HG03469 (cell line): ENCODE data around the gene PKMYT1.
"Not testable (repeated sequence)": the region's sequence is repeated elsewhere in the genome, so short reads cannot be mapped to it uniquely, and the experiment has no call there.

Experiments
- ATAC-seq: cut with Tn5 transposase; IDR thresholded peaks from one replicate; pipeline ENCODE4 v1.9.1; 2021; ENCODE audit warnings: mild to moderate bottlenecking, moderate library complexity, moderate number of reproducible peaks; ENCODE audit not compliant: unreplicated experiment

Gene PKMYT1

GRCh38 chr16:2963074-2963722 is 17.0 kb downstream of the PKMYT1 start:
- ATAC-seq, result no peak

GRCh38 chr16:2962334-2963073 is 17.7 kb downstream of the PKMYT1 start:
- no peak for ATAC-seq

GRCh38 chr16:2960183-2961010 is 19.8 kb downstream of the PKMYT1 start:
- ATAC-seq, result no peak

DNA sequence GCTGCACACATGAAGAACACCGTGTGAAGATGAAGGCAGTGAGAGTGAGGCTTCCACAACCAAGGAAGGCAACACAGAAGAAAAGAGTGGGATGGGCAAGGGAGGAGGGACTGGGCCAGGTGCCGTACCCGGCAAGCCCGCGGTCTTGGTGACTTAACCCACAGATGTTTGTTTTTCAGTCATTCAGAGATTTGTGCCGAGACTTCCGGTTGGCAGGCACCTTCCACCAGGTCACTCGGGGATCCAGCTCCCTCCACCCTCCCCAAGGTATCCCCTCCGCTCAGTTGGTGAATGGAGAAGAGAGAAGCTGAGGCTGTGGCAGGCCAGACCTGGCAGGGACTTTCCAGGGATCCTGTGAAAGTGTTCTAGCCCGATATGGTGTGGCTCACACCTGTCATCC is 21.0 kb downstream of the PKMYT1 start:
- ATAC-seq, result no peak

DNA sequence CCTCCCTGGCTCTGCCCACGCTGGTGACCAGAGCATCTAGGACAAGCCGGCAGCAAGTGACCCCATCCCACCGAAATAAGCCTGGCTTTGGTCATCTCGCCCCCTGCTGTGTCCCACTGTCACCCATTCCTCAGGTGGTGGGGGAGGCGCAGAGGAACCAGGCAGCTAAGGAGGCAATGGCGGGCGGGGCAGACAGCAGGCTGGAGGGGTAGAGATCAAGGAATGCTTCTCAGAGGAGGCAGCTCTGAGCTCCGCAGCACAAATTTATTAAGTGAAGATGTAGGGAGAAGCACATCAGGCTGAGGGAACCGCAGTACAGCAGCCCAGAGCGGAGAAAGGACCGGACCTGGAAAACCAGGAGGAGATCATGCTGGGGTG is 23.7 kb downstream of the PKMYT1 start:
- no peak for ATAC-seq

DNA sequence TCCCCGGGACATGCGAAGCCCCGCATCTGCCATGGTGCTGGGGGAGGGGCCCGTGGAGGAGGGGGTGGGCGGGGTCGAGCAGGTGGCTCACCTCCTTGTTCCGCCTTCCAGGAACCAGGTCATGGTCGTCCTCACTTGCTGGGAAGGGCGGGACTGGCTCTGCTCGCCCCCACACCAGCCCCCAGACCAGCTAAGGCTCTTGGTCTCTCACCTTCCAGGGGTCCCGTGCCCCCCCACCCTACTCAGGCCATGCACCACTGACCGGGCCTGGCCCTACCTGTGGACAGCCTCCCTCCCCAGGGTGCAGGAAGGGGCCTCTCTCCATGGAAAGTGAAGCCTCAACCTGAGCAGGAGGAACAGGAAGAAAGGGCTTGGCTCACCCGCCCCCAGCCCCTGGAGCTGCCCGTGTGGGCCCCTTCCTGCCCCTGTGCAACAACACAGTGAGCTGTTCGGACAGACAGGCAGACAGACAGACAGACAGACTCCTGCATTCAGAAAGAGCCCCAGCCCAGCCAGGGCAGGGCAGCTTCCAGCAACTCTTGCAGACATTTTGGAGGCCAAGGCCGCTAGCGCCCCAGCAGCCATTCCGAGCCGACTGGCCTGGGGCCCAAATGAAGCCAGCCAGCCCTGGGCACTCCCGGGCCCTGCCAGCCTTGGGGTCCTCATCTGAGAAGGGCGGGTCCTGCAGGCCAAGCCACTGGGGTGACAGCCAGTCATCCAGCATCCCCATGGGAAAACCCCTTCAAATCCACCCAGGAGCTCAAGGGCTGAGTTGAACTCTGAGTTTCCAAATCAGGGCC is 24.3 kb downstream of the PKMYT1 start:
- no peak for ATAC-seq

DNA sequence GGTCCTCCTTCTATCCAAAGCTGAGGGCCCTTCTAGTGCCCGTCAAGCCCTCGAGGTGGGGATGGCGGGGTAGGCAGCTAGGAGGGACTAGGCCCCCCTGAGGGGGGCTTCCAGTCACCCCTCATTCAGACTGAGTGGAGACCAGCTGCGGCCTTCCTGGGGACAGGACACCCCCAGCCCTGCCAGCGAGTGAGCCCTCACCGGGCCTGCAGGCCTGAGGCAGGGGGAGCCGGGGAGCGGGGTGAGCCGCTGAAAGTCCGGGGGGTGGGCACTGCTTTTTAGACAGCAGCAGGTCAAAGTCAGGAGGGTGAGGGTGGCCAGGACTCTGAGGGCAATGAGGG is 24.8 kb downstream of the PKMYT1 start:
- ATAC-seq, result no peak

DNA sequence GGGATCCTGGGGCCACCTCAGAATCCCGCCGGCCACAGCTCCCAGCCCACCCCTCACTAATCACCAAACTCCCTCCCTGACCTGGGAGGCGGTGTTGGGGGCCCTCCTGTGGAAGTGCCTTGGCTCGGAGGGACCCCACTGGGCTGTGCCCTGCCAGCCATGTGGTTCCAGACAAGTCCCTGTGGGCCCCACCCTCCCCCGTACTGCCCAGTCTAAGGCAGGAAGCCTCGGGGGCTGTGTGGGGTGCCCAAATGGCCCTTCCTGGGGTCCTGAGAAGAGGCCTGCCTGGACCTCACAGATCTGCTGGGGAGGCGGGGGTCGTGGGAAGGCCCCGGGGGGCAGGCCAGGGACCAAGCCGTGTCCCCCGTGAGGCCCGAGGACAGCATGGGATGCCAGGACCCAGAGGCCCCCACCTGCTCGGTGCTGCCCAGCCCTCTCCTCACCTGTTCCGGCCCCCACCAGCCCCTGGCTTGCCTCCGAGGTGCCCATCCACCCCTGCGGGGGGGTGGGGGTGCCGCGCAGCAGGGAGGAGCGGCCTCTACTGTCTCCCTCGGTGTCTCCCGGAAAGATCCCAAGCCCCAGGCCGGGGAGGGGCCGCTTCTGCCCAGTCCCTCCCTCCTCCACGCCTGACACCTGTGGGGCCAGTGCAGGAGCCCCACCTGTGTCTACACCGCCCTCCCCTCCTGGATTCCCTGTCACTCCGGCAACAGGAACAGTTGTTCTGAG is 25.4 kb downstream of the PKMYT1 start:
- ATAC-seq, result no peak

DNA sequence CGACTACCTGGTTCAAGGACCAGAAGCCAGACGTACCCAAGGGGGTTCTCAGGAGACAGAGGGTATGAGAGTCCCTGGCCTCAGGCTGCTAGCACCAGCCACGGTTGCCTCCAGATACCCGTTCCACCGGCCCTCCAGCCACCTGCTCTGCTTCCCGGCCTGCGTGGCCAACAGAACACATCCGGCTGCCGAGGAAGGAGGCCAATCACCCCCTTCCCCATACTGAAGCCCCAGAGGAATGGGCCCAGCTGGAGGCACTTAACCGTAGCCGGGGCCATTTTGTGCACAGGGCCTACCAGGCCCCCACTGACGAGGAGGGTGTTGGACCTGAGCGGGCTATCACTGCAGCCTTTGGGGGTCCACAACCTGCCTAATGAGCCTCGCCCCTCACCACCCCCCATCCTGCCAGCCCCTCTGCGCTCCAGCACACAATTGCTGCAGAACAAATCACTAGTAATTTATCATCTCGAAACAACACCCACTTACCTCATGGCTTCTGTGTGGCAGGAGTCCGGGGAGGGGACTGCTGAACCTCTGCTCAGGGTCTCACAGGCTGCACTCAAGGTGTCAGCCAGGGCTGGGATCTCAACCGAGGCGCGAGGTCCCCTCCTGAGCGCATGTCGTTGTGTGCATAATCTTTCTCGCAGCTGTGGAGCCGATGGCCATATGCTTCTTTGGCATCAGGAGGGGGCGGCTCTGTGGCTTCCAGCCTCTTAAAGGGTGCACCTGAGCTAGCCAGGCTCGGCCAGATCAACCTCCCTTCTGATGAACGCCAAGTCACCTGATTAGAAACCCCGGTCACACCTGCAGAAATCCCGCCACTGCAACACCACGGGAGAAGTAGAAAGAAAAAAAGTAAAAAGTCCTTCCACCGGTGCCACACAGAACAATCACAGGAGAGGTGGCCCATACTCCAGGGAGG is 26.3 kb downstream of the PKMYT1 start:
- ATAC-seq, result no peak

- ATAC-seq, result no peak
Observed at GRCh38 chr16:2952679-2953078, 27.6 kb downstream of the PKMYT1 start.

GRCh38 chr16:2950773-2951172 is 29.5 kb downstream of the PKMYT1 start:
- ATAC-seq, result no peak

GRCh38 chr16:2950353-2950724 is 29.9 kb downstream of the PKMYT1 start:
- ATAC-seq, result no peak

GRCh38 chr16:2949705-2950352 is 30.4 kb downstream of the PKMYT1 start:
- ATAC-seq, result no peak

DNA sequence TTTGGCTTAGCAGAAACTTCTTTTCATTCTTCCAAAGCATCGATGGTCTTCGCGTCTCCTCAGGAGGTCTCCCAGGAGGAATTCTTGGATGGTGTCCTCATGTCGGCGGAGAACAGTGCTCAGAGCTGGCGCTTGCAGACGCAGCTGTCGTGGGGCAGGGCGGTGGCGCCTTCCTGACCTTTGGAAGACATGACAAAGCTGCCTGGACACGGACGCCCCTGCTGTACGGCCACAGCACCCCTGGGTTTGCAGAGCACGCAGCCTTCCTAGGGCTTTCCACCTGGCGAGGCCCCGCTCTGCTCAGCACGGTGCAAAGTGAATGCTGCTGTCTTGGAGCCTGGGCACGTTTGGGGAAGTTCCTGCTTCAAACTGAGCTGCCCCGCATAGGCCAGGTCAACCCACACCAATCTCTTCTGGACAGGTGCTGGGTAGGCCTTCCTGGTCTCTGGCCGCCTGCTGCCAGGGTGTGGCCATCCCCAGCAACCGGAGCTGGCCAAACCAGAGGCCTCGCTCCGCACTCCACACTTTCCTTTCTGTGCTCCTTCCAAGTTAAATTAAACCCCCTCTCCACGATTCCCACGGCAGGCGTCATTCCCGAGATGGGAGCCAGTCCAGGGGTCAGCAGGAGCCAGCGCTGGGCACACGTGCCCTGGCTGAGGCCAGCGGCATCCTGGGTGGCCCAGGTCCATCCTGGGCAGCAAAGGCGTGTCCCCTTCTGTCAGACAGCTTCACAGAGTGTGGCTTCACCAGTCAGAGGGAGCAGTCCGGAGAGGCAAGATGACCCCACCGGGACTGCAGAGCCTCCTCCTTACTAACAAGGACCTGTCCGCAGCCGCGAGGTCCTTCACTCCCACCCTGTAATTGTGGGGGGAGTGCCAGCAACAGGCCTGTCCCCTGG is 31.2 kb downstream of the PKMYT1 start:
- no peak for ATAC-seq

GRCh38 chr16:2946649-2947048 is 33.6 kb downstream of the PKMYT1 start:
- ATAC-seq, result no peak

GRCh38 chr16:2943716-2944115 is 36.5 kb downstream of the PKMYT1 start:
- ATAC-seq, result not testable (repeated sequence)

GRCh38 chr16:2942045-2942444 is 38.2 kb downstream of the PKMYT1 start:
- no peak for ATAC-seq

DNA sequence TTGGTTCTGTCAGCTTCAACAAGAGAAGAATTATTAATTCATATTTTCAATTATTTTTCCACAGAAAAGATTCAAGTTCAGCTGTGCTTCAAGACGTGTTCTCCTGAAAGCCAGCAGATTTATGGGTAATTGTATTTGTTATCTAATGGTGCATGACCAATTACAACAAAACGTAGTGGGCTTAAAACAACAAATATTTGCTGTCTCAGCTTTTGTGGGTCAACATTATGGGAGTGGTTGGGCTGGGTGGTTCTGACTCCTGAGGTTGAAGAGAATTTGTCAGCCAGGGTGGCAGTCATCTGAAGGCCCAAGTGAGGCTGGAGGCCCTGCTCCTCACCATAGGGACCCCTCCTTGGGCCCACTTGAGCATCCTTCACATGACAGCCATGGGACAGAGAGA is 40.3 kb downstream of the PKMYT1 start:
- no peak for ATAC-seq
